ENCODE measurements around the gene OPN4.

OPN4 gene

DNA sequence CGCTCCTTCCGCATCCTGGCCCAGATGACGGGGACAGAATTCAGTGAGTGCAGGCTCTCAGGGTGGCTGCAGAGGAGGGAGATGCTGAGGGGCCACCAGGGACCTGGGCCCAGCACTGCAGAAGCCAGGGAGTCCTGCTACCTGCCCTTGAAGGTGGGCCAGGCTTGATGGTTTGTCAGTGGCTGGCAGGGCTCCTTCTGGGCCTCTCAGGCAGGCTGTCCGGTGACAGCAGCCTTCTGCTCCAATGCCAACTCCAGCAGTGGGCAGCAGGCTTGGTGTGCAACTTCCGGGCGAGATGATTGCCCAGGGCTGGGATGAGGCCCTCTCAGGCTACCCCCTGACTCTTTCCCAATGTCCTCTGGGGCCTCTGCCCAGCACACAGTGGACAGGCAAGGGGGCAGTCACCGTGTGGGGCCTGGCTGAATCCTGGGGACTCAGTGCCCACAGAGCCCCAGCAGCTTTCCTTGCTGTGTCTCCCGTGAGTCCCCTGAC, 37.7 kb downstream of the OPN4 start:
- H3K36me3 ChIP-seq (ENCODE audit: control insufficient read depth in 4 of 4, insufficient read depth in 4 of 4, low read length in 3 of 4): no peaks in the 10 kb centered on the region
- no peak overlapping the region for H3K4me3 ChIP-seq (ENCODE audit: control insufficient read depth in 1 of 7, extremely low read depth in 1 of 7, insufficient read depth in 4 of 7, low read depth in 2 of 7, low read length in 6 of 7)
- DNase-seq: no peak
- H3K27me3 ChIP-seq (replicated peaks in 2 of 5; ENCODE audit: control insufficient read depth in 4 of 5, insufficient read depth in 5 of 5, low read length in 4 of 5): peaks cover 0 to 11% (median 0%) of the 10 kb centered on the region in 5 experiments
- CTCF ChIA-PET: interaction anchor here (2.5 to 5.1 kb wide), 2 partner anchors 11 to 209 kb away, joined by 10 to 47 read pairs; no protein-coding TSS in a partner anchor
- peaks cover 0 to 6% (median 0%) of the 10 kb centered on the region in 4 experiments for H3K4me1 ChIP-seq (ENCODE audit: control extremely low read depth in 1 of 4, control insufficient read depth in 4 of 4, insufficient read depth in 4 of 4, low read length in 3 of 4)
- POLR2A ChIA-PET: no interaction called here
- H3K9me3 ChIP-seq (ENCODE audit: control extremely low read depth in 1 of 5, control insufficient read depth in 4 of 5, insufficient read depth in 2 of 5, low read depth in 1 of 5, low read length in 4 of 5): no peaks in the 10 kb centered on the region
- H3K27ac ChIP-seq (ENCODE audit: insufficient read depth in 1 of 2, low read depth in 1 of 2, low read length in 2 of 2, poor library complexity in 1 of 2, severe bottlenecking in 2 of 2): no peak overlapping the region
- WGBS (ENCODE audit: insufficient coverage): 96% methylated on average over 8 of the region's 8 CpGs

DNA sequence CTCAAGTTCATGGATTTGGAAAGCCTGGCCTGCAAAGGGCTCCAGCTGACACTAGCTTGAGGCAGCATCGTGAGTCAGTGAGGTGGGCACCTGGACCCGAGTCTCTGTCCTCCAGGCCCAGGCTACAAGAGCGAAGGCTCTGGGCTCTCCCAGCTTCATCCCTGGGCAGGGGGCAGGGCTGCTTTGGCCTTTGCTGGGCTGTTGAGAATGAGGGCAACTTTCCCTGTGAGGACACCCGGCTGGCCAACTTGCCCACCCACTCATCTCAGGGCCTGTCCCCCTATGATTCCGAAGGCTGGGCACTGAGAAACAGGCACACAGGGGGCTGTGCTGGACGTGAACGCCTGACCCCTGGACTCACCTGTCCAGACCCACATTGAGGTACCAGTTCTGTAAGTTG, 38.3 kb downstream of the OPN4 start:
- H3K27me3 ChIP-seq (replicated peaks in 2 of 5; ENCODE audit: control insufficient read depth in 4 of 5, insufficient read depth in 5 of 5, low read length in 4 of 5): peaks cover 0 to 11% (median 0%) of the 10 kb centered on the region in 5 experiments
- 93% methylated on average over 7 of the region's 7 CpGs for WGBS (ENCODE audit: insufficient coverage)
- H3K4me3 ChIP-seq (ENCODE audit: control insufficient read depth in 1 of 7, extremely low read depth in 1 of 7, insufficient read depth in 4 of 7, low read depth in 2 of 7, low read length in 6 of 7): no peak overlapping the region
- no peaks in the 10 kb centered on the region for H3K36me3 ChIP-seq (ENCODE audit: control insufficient read depth in 4 of 4, insufficient read depth in 4 of 4, low read length in 3 of 4)
- DNase-seq: no peak
- peaks cover 0 to 6% (median 0%) of the 10 kb centered on the region in 4 experiments for H3K4me1 ChIP-seq (ENCODE audit: control extremely low read depth in 1 of 4, control insufficient read depth in 4 of 4, insufficient read depth in 4 of 4, low read length in 3 of 4)
- no peak overlapping the region for H3K27ac ChIP-seq (ENCODE audit: insufficient read depth in 1 of 2, low read depth in 1 of 2, low read length in 2 of 2, poor library complexity in 1 of 2, severe bottlenecking in 2 of 2)
- POLR2A ChIA-PET: no interaction called here
- no peaks in the 10 kb centered on the region for H3K9me3 ChIP-seq (ENCODE audit: control extremely low read depth in 1 of 5, control insufficient read depth in 4 of 5, insufficient read depth in 2 of 5, low read depth in 1 of 5, low read length in 4 of 5)
- CTCF ChIA-PET: interaction anchor here (1.6 to 5.1 kb wide), 4 partner anchors 10 to 208 kb away, joined by 5 to 47 read pairs (median 8); no protein-coding TSS in a partner anchor

DNA sequence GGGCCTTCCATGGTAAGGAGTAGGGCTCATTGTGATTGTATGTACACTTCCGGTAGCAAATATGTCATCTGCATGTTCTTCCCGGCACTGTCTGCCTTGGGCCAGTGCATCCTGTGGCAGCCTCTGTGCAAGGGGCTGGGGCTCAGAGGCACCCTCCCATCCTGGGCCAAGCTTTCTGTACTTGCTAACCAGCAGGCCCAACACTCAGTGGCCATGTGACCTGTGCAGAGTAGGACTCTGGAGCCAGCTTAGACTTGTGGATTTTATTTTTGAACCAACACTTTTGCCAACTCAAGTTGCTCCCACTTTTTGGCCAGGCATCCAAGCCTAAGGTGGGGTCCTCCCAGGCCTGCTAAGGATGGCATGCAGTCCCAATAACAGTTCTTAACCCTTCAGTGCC, 38.9 kb downstream of the OPN4 start:
- WGBS (ENCODE audit: insufficient coverage): 95% methylated on average over 2 of the region's 2 CpGs
- Histone ChIP-seq H3K27me3 (replicated peaks in 2 of 5; ENCODE audit: control insufficient read depth in 4 of 5, insufficient read depth in 5 of 5, low read length in 4 of 5) (peaks cover 0 to 11% (median 0%) of the 10 kb centered on the region in 5 experiments), H3K4me3 (ENCODE audit: control insufficient read depth in 1 of 7, extremely low read depth in 1 of 7, insufficient read depth in 4 of 7, low read depth in 2 of 7, low read length in 6 of 7) (no peak overlapping the region), H3K4me1 (ENCODE audit: control extremely low read depth in 1 of 4, control insufficient read depth in 4 of 4, insufficient read depth in 4 of 4, low read length in 3 of 4) (peaks cover 0 to 5% (median 0%) of the 10 kb centered on the region in 4 experiments), H3K9me3 (ENCODE audit: control extremely low read depth in 1 of 5, control insufficient read depth in 4 of 5, insufficient read depth in 2 of 5, low read depth in 1 of 5, low read length in 4 of 5) (no peaks in the 10 kb centered on the region), H3K27ac (ENCODE audit: insufficient read depth in 1 of 2, low read depth in 1 of 2, low read length in 2 of 2, poor library complexity in 1 of 2, severe bottlenecking in 2 of 2) (no peak overlapping the region), H3K36me3 (ENCODE audit: control insufficient read depth in 4 of 4, insufficient read depth in 4 of 4, low read length in 3 of 4) (no peaks in the 10 kb centered on the region)
- POLR2A ChIA-PET: interaction anchor here (0.9 kb wide), 1 partner anchor 13 kb away, joined by 3 read pairs; no protein-coding TSS in a partner anchor
- CTCF ChIA-PET: interaction anchor here (0.6 to 5.1 kb wide), 12 partner anchors 10 to 224 kb away, joined by 3 to 47 read pairs (median 5); no protein-coding TSS in a partner anchor
- no peak for DNase-seq

DNA sequence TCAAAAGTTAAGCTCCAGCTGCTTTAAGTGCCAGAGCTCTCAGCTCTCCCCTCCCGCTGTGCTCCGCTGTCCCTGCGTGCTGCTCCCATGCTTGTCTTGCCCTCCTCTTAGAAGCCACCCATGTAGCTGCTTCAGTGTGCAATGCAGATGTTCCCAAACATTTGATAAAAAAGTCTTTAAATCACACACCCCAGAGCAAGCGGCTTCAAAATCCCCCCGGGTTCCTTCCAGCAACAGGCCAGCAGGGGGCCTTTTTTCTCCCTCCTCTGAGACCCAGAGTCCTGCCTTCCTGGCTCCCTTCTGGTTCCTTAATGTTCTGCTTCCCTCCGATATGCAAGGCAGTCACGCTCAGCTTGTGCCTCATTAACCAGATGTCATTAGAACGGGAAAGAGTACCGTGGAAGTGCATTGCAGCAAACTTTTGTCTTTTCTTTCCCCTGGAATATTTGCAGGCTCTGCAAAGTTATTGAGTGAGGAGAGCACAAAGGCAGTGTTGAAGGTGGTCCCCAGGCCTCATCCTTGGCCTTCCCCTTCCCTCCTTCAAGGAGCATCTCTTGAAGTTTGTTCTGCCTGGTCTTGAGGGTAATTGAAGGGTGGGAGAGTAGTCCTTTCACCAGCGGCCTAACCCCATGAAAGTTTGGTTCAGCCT, 39.5 kb downstream of the OPN4 start:
- H3K36me3 ChIP-seq (ENCODE audit: control insufficient read depth in 4 of 4, insufficient read depth in 4 of 4, low read length in 3 of 4): no peaks in the 10 kb centered on the region
- H3K9me3 ChIP-seq (ENCODE audit: control extremely low read depth in 1 of 5, control insufficient read depth in 4 of 5, insufficient read depth in 2 of 5, low read depth in 1 of 5, low read length in 4 of 5): no peaks in the 10 kb centered on the region
- H3K27me3 ChIP-seq (replicated peaks in 2 of 5; ENCODE audit: control insufficient read depth in 4 of 5, insufficient read depth in 5 of 5, low read length in 4 of 5): peaks cover 0 to 11% (median 0%) of the 10 kb centered on the region in 5 experiments
- H3K4me1 ChIP-seq (ENCODE audit: control extremely low read depth in 1 of 4, control insufficient read depth in 4 of 4, insufficient read depth in 4 of 4, low read length in 3 of 4): no peaks in the 10 kb centered on the region
- peak; percentile 47 to 67 (median 66) for DNase-seq
- WGBS (ENCODE audit: insufficient coverage): 30% methylated on average over 7 of the region's 10 CpGs
- POLR2A ChIA-PET: interaction anchor here (0.9 kb wide), 1 partner anchor 12 kb away, joined by 3 read pairs; no protein-coding TSS in a partner anchor
- CTCF ChIA-PET: interaction anchor here (0.6 to 5.1 kb wide), 15 partner anchors 9 to 223 kb away, joined by 3 to 47 read pairs (median 4); no protein-coding TSS in a partner anchor
- H3K27ac ChIP-seq (ENCODE audit: insufficient read depth in 1 of 2, low read depth in 1 of 2, low read length in 2 of 2, poor library complexity in 1 of 2, severe bottlenecking in 2 of 2): no peak overlapping the region
- H3K4me3 ChIP-seq (ENCODE audit: control insufficient read depth in 1 of 7, extremely low read depth in 1 of 7, insufficient read depth in 4 of 7, low read depth in 2 of 7, low read length in 6 of 7): no peak overlapping the region

DNA sequence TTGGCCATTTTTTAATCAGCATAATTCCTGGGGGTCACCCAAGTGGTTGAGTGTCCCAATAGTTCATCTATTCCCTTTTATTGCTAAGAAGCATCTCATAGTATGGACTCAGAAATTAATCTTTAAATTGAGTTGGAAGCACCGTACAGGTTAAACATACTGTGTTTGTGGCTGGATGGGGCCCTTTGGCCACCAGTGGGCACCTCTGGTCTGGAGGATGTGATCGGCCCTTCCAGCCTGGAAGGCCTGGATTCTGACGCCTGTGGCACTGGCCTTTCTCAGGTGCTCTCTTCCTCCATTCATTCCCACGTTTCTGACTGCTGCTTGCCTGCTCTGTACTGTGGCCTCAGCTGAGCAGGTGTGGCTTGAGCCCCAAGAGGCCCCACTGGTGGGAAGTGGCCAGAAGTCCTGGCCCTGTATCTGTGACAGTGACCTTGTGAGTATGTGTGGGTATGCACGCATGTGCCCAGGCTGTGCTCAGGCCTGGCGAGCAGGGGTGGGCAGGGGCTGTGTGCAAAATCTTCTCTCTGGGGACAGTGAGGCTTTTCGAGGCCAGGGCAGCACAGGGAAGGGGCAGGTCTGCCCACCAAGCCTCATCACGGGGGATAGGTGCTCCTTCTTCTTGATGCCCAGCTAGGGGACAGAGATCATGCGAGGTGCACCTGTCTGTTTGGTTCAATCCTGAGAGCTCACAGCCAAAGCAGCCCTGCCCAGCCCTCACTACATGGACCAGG, 44.0 kb downstream of the OPN4 start:
- H3K27me3 ChIP-seq (replicated peaks in 2 of 5; ENCODE audit: control insufficient read depth in 4 of 5, insufficient read depth in 5 of 5, low read length in 4 of 5): peaks cover 0 to 6% (median 0%) of the 10 kb centered on the region in 5 experiments
- WGBS (ENCODE audit: insufficient coverage): 98% methylated on average over 9 of the region's 9 CpGs
- CTCF ChIA-PET: interaction anchor here (0.7 to 1.2 kb wide), 3 partner anchors 8 to 201 kb away, joined by 3 to 6 read pairs (median 3); no protein-coding TSS in a partner anchor

DNA sequence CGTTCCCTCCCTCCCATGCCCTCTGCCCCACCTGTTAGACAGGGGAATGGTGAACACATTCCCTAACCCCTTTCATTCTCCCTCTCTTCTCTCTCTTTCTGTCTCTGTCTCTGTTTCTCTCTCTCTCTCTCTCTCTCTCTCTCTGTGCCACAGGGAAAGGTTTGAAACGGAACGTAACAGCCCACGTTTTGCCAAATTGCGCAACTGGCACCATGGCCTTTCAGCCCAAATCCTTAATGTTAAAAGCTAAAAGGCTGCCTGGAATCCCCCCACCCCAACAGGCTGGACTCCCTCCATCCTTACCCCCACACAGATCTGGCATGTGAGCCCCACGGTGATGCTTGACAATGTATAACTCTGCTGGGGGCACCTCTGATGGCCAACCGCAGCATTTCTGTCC, 44.8 kb downstream of the OPN4 start:
- Histone ChIP-seq H3K4me3 (ENCODE audit: control insufficient read depth in 1 of 7, extremely low read depth in 1 of 7, insufficient read depth in 4 of 7, low read depth in 2 of 7, low read length in 6 of 7) (no peak overlapping the region), H3K4me1 (ENCODE audit: control extremely low read depth in 1 of 4, control insufficient read depth in 4 of 4, insufficient read depth in 4 of 4, low read length in 3 of 4) (no peaks in the 10 kb centered on the region), H3K27me3 (replicated peaks in 2 of 5; ENCODE audit: control insufficient read depth in 4 of 5, insufficient read depth in 5 of 5, low read length in 4 of 5) (peaks cover 0 to 4% (median 0%) of the 10 kb centered on the region in 5 experiments), H3K27ac (ENCODE audit: insufficient read depth in 1 of 2, low read depth in 1 of 2, low read length in 2 of 2, poor library complexity in 1 of 2, severe bottlenecking in 2 of 2) (no peak overlapping the region), H3K9me3 (ENCODE audit: control extremely low read depth in 1 of 5, control insufficient read depth in 4 of 5, insufficient read depth in 2 of 5, low read depth in 1 of 5, low read length in 4 of 5) (no peaks in the 10 kb centered on the region), H3K36me3 (ENCODE audit: control insufficient read depth in 4 of 4, insufficient read depth in 4 of 4, low read length in 3 of 4) (no peaks in the 10 kb centered on the region)
- WGBS (ENCODE audit: insufficient coverage): 100% methylated on average over 2 of the region's 7 CpGs
- CTCF ChIA-PET: interaction anchor here (0.5 to 1.5 kb wide), 5 partner anchors 9 to 1204 kb away, joined by 3 to 6 read pairs (median 3); no protein-coding TSS in a partner anchor
- POLR2A ChIA-PET: no interaction called here
- no peak for DNase-seq

More for the DNA sequence above, 44.0 kb downstream of the OPN4 start:
- Histone ChIP-seq H3K9me3 (ENCODE audit: control extremely low read depth in 1 of 5, control insufficient read depth in 4 of 5, insufficient read depth in 2 of 5, low read depth in 1 of 5, low read length in 4 of 5) (no peaks in the 10 kb centered on the region), H3K4me3 (ENCODE audit: control insufficient read depth in 1 of 7, extremely low read depth in 1 of 7, insufficient read depth in 4 of 7, low read depth in 2 of 7, low read length in 6 of 7) (no peak overlapping the region), H3K27ac (ENCODE audit: insufficient read depth in 1 of 2, low read depth in 1 of 2, low read length in 2 of 2, poor library complexity in 1 of 2, severe bottlenecking in 2 of 2) (no peak overlapping the region), H3K4me1 (ENCODE audit: control extremely low read depth in 1 of 4, control insufficient read depth in 4 of 4, insufficient read depth in 4 of 4, low read length in 3 of 4) (no peaks in the 10 kb centered on the region), H3K36me3 (ENCODE audit: control insufficient read depth in 4 of 4, insufficient read depth in 4 of 4, low read length in 3 of 4) (no peaks in the 10 kb centered on the region)
- no peak for DNase-seq
- POLR2A ChIA-PET: no interaction called here

Data from common myeloid progenitor, CD34-positive (primary cell).